Mucosa of rectum (tissue), 2 donors: ENCODE data around the gene KDM3A.

Experiments
- H3K27ac ChIP-seq, 2 donors: one replicate each; pipeline ENCODE4 v1.7.0; 2013; ENCODE audit warnings: inconsistent platforms in 2 of 2, low read depth in 2 of 2, low read length in 2 of 2
- H3K27me3 ChIP-seq, 2 donors: one replicate each; pipeline ENCODE4 v1.7.0; 2013; ENCODE audit warnings: low read length in 2 of 2; ENCODE audit not compliant: control insufficient read depth in 2 of 2, insufficient read depth in 2 of 2
- H3K36me3 ChIP-seq, 2 donors: one replicate each; pipeline ENCODE4 v1.7.0; 2013; ENCODE audit warnings: low read length in 2 of 2; ENCODE audit not compliant: control insufficient read depth in 2 of 2, insufficient read depth in 2 of 2
- H3K4me1 ChIP-seq, 2 donors: one replicate each; pipeline ENCODE4 v1.7.0; 2013; ENCODE audit warnings: low read length in 2 of 2, mild to moderate bottlenecking in 1 of 2; ENCODE audit not compliant: control insufficient read depth in 2 of 2, insufficient read depth in 2 of 2
- H3K4me3 ChIP-seq, 2 donors: one replicate each; pipeline ENCODE4 v1.7.0; 2013; ENCODE audit warnings: low read length in 2 of 2
- H3K9ac ChIP-seq, 2 donors: one replicate each; pipeline ENCODE4 v1.7.0; 2013; ENCODE audit warnings: low read length in 2 of 2, low read depth in 1 of 2, mild to moderate bottlenecking in 1 of 2
- H3K9me3 ChIP-seq, 2 donors: one replicate each; pipeline ENCODE4 v1.7.0; 2013; ENCODE audit warnings: low read length in 2 of 2; ENCODE audit not compliant: control insufficient read depth in 2 of 2
- donor health status: healthy.
- donor health status: Normal muscosa, but diverticular disease.

KDM3A gene

DNA sequence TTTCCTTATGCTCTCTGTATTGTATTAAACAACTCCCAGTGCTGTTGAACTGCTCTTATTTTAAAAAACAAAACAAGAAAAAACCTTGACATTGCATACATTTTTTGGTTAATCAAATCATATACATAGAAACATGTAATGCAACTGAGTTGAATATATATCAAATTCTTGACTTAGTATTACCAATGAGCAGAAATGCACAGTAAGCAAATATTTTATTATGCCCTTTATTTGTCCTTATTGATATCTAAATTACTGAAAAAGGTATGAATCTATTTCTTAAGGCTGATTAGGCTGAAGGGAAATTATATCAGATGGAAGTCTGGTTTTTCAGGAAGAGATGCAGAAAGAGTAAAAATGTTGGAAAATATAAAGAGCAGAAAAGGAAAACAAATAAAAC, 6.9 kb upstream of the KDM3A start:
- Histone ChIP-seq H3K9ac (no peak overlapping the region), H3K27ac (no peak overlapping the region), H3K36me3 (no peaks in the 10 kb centered on the region), H3K27me3 (no peaks in the 10 kb centered on the region), H3K4me3 (no peak overlapping the region), H3K4me1 (no peaks in the 10 kb centered on the region), H3K9me3 (peaks cover 2 to 3% of the 10 kb centered on the region in 2 donors)

DNA sequence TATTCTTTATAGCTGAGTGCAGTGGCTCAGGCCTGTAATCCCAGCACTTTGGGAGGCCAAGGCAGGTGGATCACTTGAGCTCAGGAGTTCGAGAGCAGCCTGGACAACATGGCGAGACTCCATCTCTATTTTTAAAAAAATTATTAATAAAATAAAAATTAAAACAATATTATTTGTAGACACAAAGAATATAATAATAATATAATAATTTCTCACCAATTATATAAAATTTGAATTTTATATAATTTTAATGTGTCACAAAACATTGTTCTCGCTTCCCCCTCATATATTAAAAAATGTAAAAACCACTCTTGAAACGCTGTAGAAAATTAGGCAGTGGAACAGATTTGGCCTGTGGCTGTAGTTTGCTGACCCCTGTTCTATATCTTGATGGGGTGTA, 5.6 kb upstream of the KDM3A start:
- Histone ChIP-seq H3K9me3 (peaks cover 7 to 13% of the 10 kb centered on the region in 2 donors), H3K27me3 (no peaks in the 10 kb centered on the region), H3K9ac (no peak overlapping the region), H3K4me3 (no peak overlapping the region), H3K36me3 (no peaks in the 10 kb centered on the region), H3K27ac (no peak overlapping the region), H3K4me1 (peaks cover 0 to 4% of the 10 kb centered on the region in 2 donors)

DNA sequence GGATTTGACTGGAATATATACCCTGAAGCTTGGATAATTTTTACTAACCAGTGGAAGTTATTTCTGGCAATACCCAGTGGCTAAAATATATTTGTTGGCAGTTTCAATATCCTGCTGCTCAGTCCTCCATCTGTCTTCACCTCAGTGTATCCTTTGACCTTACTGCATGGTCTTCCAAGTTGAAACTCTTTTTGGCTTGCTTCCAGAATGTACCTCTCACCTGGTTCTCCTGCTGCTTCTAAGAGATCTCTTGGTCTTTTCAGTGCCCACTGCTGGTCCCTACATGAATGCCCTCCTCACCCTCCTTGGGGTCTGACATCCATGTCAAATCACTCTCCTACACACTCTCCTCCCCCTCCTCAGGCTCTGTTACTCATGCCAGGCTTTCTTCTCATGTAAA, 4.8 kb upstream of the KDM3A start:
- no peaks in the 10 kb centered on the region for H3K27me3 ChIP-seq
- H3K9ac ChIP-seq, result no peak overlapping the region
- H3K36me3 ChIP-seq, result no peaks in the 10 kb centered on the region
- no peak overlapping the region for H3K27ac ChIP-seq
- H3K9me3 ChIP-seq, result peaks cover 7 to 13% of the 10 kb centered on the region in 2 donors
- peaks cover 2 to 8% of the 10 kb centered on the region in 2 donors for H3K4me1 ChIP-seq
- H3K4me3 ChIP-seq, result no peak overlapping the region

GRCh38 chr2:86439879-86440630, 1.1 kb upstream of the KDM3A start:
- peaks cover 0 to 5% of the 10 kb centered on the region in 2 donors for H3K36me3 ChIP-seq

DNA sequence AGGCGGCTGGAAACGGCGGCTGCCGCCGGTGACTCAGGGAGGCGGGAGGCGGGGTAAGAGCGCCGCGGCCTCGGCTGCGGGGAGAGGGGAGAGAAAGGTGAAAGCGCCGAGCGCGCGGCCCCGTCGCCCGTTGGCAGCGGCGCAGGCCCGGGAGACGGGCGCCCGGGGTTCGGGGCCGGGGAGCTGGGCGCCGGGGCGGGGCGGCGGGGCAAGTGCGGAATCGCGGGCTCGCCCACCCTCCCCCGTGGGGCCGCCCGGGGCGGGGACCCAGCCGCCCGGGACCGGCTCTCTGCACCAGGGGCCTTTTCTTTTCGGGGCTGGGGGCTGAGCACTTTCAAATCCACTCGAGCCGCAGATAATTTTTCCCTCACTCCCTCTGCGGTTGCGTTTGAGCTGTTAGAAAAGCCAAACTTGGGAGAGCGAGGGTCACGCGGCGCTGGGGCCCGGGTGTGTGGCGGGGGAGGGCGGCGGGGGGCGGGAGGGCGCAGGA, 266 bp downstream of the KDM3A start:
- H3K36me3 ChIP-seq, result peaks cover 3 to 8% of the 10 kb centered on the region in 2 donors
- H3K4me3 ChIP-seq, result peak overlapping the region; percentile 71 to 86
- peak overlapping the region; percentile 98 to 99 for H3K27ac ChIP-seq
- peaks cover 7 to 13% of the 10 kb centered on the region in 2 donors for H3K9me3 ChIP-seq
- H3K9ac ChIP-seq, result peak overlapping the region; percentile 54 to 76
- peaks cover 20 to 23% of the 10 kb centered on the region in 2 donors for H3K4me1 ChIP-seq
- H3K27me3 ChIP-seq, result no peaks in the 10 kb centered on the region

More at GRCh38 chr2:86439879-86440630, 1.1 kb upstream of the KDM3A start:
- Histone ChIP-seq H3K27ac (peak overlapping the region; percentile 98 to 99), H3K9ac (no peak overlapping the region), H3K9me3 (peaks cover 7 to 13% of the 10 kb centered on the region in 2 donors), H3K27me3 (no peaks in the 10 kb centered on the region), H3K4me1 (peaks cover 20 to 23% of the 10 kb centered on the region in 2 donors), H3K4me3 (peak overlapping the region; percentile 75 to 86)

DNA sequence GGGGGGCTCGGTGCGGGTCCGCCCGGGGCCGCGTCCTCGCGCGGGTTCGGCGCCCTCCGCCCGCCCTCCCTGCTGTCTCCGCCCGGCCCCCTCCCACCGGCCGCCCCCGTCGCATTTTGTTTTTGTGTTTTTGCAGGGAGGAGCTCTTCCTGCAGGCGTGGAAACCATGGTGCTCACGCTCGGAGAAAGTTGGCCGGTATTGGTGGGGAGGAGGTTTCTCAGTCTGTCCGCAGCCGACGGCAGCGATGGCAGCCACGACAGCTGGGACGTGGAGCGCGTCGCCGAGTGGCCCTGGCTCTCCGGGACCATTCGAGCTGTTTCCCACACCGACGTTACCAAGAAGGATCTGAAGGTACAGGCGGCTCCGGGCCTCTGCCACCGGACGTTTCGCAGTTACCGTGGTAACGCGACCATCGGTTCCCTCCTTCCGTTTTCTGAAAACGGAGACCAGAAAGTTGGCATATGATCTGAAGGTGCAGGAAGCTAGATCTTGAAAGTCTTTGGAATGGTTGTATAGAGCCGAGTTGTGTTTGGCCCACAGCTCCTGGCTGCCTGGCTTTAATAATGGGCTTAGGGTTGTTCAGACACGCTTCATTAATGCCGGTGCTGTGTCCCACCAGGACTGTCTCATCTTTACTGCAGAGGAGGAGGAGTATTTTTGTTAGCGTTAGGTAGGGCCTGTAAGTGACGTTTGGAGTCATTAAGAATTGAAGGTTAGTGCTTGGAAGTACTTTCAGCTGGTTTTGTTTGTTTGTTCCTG, 891 bp downstream of the KDM3A start:
- Histone ChIP-seq H3K36me3 (peaks cover 8% of the 10 kb centered on the region in 2 donors), H3K9ac (peak overlapping the region; percentile 74 to 89), H3K27me3 (no peaks in the 10 kb centered on the region), H3K4me1 (peaks cover 20 to 23% of the 10 kb centered on the region in 2 donors), H3K9me3 (peaks cover 7 to 13% of the 10 kb centered on the region in 2 donors), H3K27ac (peak overlapping the region; percentile 98 to 99), H3K4me3 (peak overlapping the region; percentile 71 to 89)

DNA sequence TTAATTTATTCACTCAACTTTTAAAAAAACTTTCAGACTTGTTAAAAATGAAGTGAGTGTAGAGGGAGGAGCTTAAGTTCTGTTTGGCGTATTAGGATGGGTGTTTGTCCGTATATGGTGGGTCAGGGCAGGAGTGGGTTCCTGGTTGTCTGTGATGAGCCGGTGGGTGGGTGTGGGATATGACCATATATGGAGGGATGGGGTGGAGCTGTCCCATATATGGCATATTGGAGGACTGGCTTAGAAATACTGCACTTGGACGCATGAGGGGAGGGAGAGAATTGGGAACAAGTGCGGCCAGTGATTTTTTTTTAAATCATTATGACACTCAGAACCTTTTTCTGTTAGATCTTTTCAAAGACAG, 1.5 kb downstream of the KDM3A start:
- Histone ChIP-seq H3K36me3 (peaks cover 8% of the 10 kb centered on the region in 2 donors), H3K9me3 (peaks cover 7 to 13% of the 10 kb centered on the region in 2 donors), H3K9ac (peak overlapping the region; percentile 74 to 89), H3K4me1 (peaks cover 20 to 23% of the 10 kb centered on the region in 2 donors), H3K27me3 (no peaks in the 10 kb centered on the region), H3K4me3 (peak overlapping the region; percentile 71 to 89), H3K27ac (peak overlapping the region; percentile 98 to 99)

DNA sequence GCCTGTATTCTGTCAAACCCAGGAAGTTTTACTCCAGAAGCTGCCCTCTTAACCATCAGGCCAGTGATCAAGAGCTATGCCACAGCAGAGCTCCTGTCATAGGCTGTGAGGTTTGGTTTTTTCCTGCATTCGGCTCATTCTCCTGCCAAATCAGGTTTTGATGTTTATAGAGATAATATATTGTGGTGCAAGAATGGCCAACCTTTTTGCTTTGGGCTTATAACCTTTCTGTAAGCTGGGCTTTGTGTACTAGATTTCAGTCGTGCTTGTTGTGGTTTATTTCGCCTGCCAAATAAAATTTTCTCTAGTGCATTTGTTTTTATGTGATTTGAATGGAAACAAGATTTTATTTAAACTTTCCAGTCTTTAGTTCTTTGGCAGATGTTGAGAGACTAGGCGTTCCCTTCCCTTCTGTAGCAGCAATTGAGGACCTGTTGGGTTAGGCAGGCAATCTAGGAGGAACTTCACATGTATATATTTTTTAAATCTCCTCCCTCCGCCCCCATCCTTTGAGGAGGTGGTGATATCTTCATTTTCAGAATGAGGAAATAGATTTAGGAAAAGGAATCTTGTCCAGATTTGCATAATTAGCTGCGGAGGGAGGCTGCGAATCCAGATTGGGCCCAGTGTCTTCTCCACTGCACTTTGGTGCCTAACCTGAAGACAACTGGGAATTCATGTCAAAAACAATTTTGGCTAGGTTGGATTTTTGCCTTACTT, 2.6 kb downstream of the KDM3A start:
- Histone ChIP-seq H3K27ac (peak overlapping the region in 1 of 2 donors; percentile 98), H3K4me1 (peaks cover 20 to 23% of the 10 kb centered on the region in 2 donors), H3K36me3 (peaks cover 8 to 10% of the 10 kb centered on the region in 2 donors), H3K4me3 (peak overlapping the region; percentile 71 to 89), H3K9ac (no peak overlapping the region), H3K27me3 (no peaks in the 10 kb centered on the region), H3K9me3 (peaks cover 7 to 10% of the 10 kb centered on the region in 2 donors)

GRCh38 chr2:86445436-86445835, 4.3 kb downstream of the KDM3A start:
- Histone ChIP-seq H3K27ac (no peak overlapping the region), H3K36me3 (peaks cover 19% of the 10 kb centered on the region in 2 donors), H3K9ac (no peak overlapping the region), H3K27me3 (no peaks in the 10 kb centered on the region), H3K4me3 (no peak overlapping the region), H3K4me1 (peaks cover 19 to 20% of the 10 kb centered on the region in 2 donors), H3K9me3 (no peaks in the 10 kb centered on the region)
